Naive thymus-derived CD4-positive, alpha-beta T cell (primary cell): Measurements from ENCODE around the gene CAMKK2. TPM values are rescaled to one million over a fixed set of nuclear protein-coding genes. Genes with fewer than 3 reads are reported as not detected.
"Not testable (repeated sequence)": the region's sequence is repeated elsewhere in the genome, so short reads cannot be mapped to it uniquely, and the experiment has no call there.

Experiments used
- ATAC-seq: fragments of 150-1000 bp; cut with Tn5 transposase; 2 replicates; pipeline ENCODE4 v1.10.0; 2021; ENCODE audit warnings: mild to moderate bottlenecking, moderate library complexity
- CTCF ChIA-PET: fragments of 350-600 bp; sonication (Branson Sonifier 250); formaldehyde crosslinking; loops from one replicate; lab custom pipeline; 2021; ENCODE audit warnings: antibody characterized with exemption; lab: Charles Lee
- POLR2A ChIA-PET: fragments of 350-600 bp; sonication (Branson Sonifier 250); formaldehyde crosslinking; loops from one replicate; lab custom pipeline; 2021; ENCODE audit warnings: antibody characterized with exemption, inconsistent platforms; lab: Charles Lee
- DNase-seq, 9 donors: peaks; one replicate each; pipeline versions ENCODE4 v3.0.0 to v3.0.0-alpha.2; 2020 to 2022; ENCODE audit warnings: mixed read lengths in 1 of 9
- H3K27ac ChIP-seq: one replicate; pipeline ENCODE4 v1.7.0; 2013; ENCODE audit warnings: mild to moderate bottlenecking, low read depth, low read length, moderate library complexity
- H3K27me3 ChIP-seq, 2 donors: one replicate each; pipeline ENCODE4 v1.7.0; 2013; ENCODE audit warnings: low read length in 2 of 2, mild to moderate bottlenecking in 2 of 2, moderate library complexity in 2 of 2; ENCODE audit not compliant: control insufficient read depth in 2 of 2, insufficient read depth in 2 of 2
- H3K36me3 ChIP-seq, 3 experiments: 1 replicate in 2 of 3; 2 replicates in 1 of 3; pipeline ENCODE4 v1.7.0; 2013; ENCODE audit warnings: low read length in 3 of 3, mild to moderate bottlenecking in 3 of 3, moderate library complexity in 1 of 3; ENCODE audit not compliant: insufficient read depth in 3 of 3, control insufficient read depth in 2 of 3
- H3K4me1 ChIP-seq, 2 donors: one replicate each; pipeline ENCODE4 v1.7.0; 2013; ENCODE audit warnings: low read length in 2 of 2, mild to moderate bottlenecking in 2 of 2, moderate library complexity in 1 of 2; ENCODE audit not compliant: control insufficient read depth in 2 of 2, insufficient read depth in 2 of 2
- H3K4me3 ChIP-seq: 2 replicates; pipeline ENCODE4 v1.7.0; 2013; ENCODE audit warnings: mild to moderate bottlenecking, low read length
- H3K9me3 ChIP-seq, 3 experiments: 1 replicate in 2 of 3; 2 replicates in 1 of 3; pipeline ENCODE4 v1.7.0; 2013; ENCODE audit warnings: low read length in 3 of 3; ENCODE audit not compliant: control insufficient read depth in 2 of 3
- H3K27ac Mint-ChIP-seq, 9 donors: one replicate each; pipeline ENCODE4 v1.8.0; 2020 to 2022; ENCODE audit warnings: mixed read lengths in 9 of 9, mild to moderate bottlenecking in 8 of 9, moderate library complexity in 5 of 9, inconsistent platforms in 2 of 9
- H3K27me3 Mint-ChIP-seq, 5 donors: one replicate each; pipeline ENCODE4 v1.8.0; 2021 to 2022; ENCODE audit warnings: mixed read lengths in 5 of 5, mild to moderate bottlenecking in 1 of 5
- H3K36me3 Mint-ChIP-seq, 5 donors: one replicate each; pipeline ENCODE4 v1.8.0; 2020 to 2022; ENCODE audit warnings: mixed read lengths in 5 of 5, mild to moderate bottlenecking in 3 of 5, inconsistent platforms in 1 of 5
- H3K4me1 Mint-ChIP-seq, 7 donors: one replicate each; pipeline ENCODE4 v1.8.0; 2020 to 2022; ENCODE audit warnings: mixed read lengths in 7 of 7, mild to moderate bottlenecking in 3 of 7, inconsistent platforms in 1 of 7
- H3K4me3 Mint-ChIP-seq, 10 donors: one replicate each; pipeline ENCODE4 v1.8.0; 2020 to 2022; ENCODE audit warnings: mild to moderate bottlenecking in 10 of 10, mixed read lengths in 10 of 10, moderate library complexity in 6 of 10, inconsistent platforms in 2 of 10
- H3K9me3 Mint-ChIP-seq, 11 donors: one replicate each; pipeline ENCODE4 v1.8.0; 2020 to 2022; ENCODE audit warnings: mixed read lengths in 11 of 11, mild to moderate bottlenecking in 4 of 11, inconsistent platforms in 1 of 11, moderate library complexity in 1 of 11
- intact Hi-C, 2 donors: fragments of 100-400 bp; cut with micrococcal nuclease; formaldehyde crosslinking; loops; one replicate each; pipeline ENCODE4 v1.15.1; 2023
- polyA plus RNA-seq, 2 donors: library from polyadenylated mRNA; unstranded; fragments of 300-500 nt; fragmentation: Illumina TruSeq; gene quantifications; one replicate each; pipeline ENCODE4 v1.2.3, GENCODE V29; 2021
- total RNA-seq, 6 experiments: library from RNA in 5 of 6; stranded (reverse) in 5 of 6; gene quantifications; 1 replicate in 5 of 6; 2 replicates in 1 of 6; pipeline ENCODE4 v1.2.3 and lab custom pipeline; 2021 to 2026

Gene CAMKK2
- total and polyA plus RNA-seq, 7 experiments from 2014 or later: 13.9 to 38.7 (median 15.5) TPM

DNA sequence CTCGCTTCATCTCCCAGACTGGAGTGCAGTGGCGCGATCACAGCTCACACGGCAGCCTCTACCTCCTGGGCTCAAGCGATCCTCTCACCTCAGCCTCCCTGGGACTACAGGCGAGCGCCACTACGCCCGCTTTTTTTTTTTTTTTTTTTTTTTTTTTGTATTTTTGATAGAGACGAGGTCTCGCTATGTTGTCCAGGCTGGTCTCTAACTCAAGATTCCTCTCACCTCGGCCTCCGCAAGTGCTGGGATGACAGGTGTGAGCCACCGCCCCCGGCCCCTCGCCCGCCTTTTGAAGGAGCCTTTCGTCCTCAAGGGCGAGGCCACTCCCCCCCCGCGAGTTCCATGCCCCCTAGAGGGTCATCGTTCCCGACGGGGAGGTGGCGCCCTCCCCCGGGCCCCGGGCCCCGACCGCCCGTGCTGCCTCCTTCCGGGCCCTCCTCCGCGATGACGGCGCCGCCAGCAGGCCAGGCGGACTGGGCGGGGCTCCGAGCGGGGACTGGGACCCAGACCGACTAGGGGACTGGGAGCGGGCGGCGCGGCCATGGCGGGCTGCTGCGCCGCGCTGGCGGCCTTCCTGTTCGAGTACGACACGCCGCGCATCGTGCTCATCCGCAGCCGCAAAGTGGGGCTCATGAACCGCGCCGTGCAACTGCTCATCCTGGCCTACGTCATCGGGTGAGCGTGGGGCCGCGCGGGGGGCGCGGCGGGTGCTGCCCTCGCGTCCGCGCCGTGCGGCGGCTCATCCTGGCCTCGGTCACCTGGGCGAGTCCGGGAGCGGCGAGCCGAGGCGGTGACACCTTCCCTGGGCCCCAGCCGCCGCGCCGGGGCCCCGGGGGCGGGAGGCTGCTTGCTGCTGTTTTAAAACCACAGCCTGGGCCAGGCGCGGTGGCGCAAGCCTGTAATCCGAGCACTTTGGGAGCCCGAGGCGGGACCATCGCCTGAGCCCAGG lies 86.6 kb downstream of the CAMKK2 start, which contains the start of gene P2RX4:
TSS of gene P2RX4 (plus strand) at position 506 of the 949 bp plus-strand sequence. CDS start at position 542, 36 bp downstream.
- H3K4me3 ChIP-seq: peak within 1 kb of the TSS; percentile 85
- no peaks in the 10 kb centered on the region for H3K27me3 ChIP-seq
- CTCF ChIA-PET: interaction anchor here (1.2 kb wide), 1 partner anchor 13 kb away, joined by 4 read pairs; no protein-coding TSS in a partner anchor
- no peaks in the 10 kb centered on the region for H3K27me3 Mint-ChIP-seq
- H3K4me1 Mint-ChIP-seq: peaks cover 15 to 45% (median 26%) of the 10 kb centered on the region in 7 donors
- H3K4me3 Mint-ChIP-seq: peak within 1 kb of the TSS; percentile 79 to 96 (median 94)
- intact Hi-C loops: loop anchor here (1.0 to 5.0 kb wide), 9 partner anchors 13 to 308 kb away; partner anchors contain the start of genes ANAPC5 (in 2 of the 2), C12orf43 (in 2 of the 2), CAMKK2 (in 2 of the 2) and RNF34 (in 1 of the 2)
- no peaks in the 10 kb centered on the region for H3K9me3 ChIP-seq
- peak; percentile 87 for ATAC-seq
- H3K4me1 ChIP-seq: peaks cover 10 to 20% of the 10 kb centered on the region in 2 donors
- peak within 1 kb of the TSS; percentile 89 for H3K27ac ChIP-seq
- POLR2A ChIA-PET: interaction anchor here (0.6 to 4.6 kb wide), 7 partner anchors 11 to 78 kb away, joined by 3 to 53 read pairs (median 3); no protein-coding TSS in a partner anchor
- H3K27ac Mint-ChIP-seq: peak within 1 kb of the TSS; percentile 90 to 100 (median 93)
- DNase-seq: peak; percentile 77 to 90 (median 88)
- H3K36me3 Mint-ChIP-seq: peaks cover 0 to 18% (median 0%) of the 10 kb centered on the region in 5 donors
- no peaks in the 10 kb centered on the region for H3K9me3 Mint-ChIP-seq
- H3K36me3 ChIP-seq: no peaks in the 10 kb centered on the region

DNA sequence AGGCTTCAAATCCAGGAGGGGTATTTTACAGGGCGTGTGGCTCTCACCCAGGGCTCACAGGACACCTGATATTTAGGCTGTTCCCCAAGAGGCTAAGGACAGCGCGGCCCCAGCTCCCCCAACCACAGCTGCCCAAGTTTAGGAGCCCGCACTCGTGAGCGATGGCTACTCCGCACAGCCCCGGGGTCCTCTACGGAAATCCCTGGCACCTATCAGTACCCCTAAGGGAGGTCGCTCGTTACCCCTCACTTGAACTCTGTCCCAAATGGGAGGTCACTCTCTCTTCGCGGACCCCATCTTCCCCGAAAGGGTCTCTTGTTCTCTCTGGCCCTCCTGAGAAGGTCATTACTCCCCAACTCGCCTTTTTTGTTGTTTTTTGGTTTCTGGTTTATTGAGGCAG lies 87.3 kb downstream of the CAMKK2 start:
- CTCF ChIA-PET: no interaction called here
- no peak for DNase-seq
- H3K9me3 Mint-ChIP-seq: no peaks in the 10 kb centered on the region
- Histone ChIP-seq H3K9me3 (no peaks in the 10 kb centered on the region), H3K36me3 (no peaks in the 10 kb centered on the region), H3K27me3 (no peaks in the 10 kb centered on the region), H3K27ac (peak overlapping the region; percentile 89), H3K4me3 (peak overlapping the region; percentile 85), H3K4me1 (peaks cover 10 to 14% of the 10 kb centered on the region in 2 donors)
- H3K4me1 Mint-ChIP-seq: peaks cover 8 to 39% (median 22%) of the 10 kb centered on the region in 7 donors
- peaks cover 0 to 15% (median 0%) of the 10 kb centered on the region in 5 donors for H3K36me3 Mint-ChIP-seq
- no peaks in the 10 kb centered on the region for H3K27me3 Mint-ChIP-seq
- ATAC-seq: no peak
- intact Hi-C loops: no loop called here
- POLR2A ChIA-PET: interaction anchor here (0.9 to 1.8 kb wide), 3 partner anchors 14 to 86 kb away, joined by 3 to 7 read pairs (median 3); no protein-coding TSS in a partner anchor
- peak overlapping the region; percentile 63 to 94 (median 86) for H3K4me3 Mint-ChIP-seq
- peak overlapping the region; percentile 86 to 99 (median 90) for H3K27ac Mint-ChIP-seq

DNA sequence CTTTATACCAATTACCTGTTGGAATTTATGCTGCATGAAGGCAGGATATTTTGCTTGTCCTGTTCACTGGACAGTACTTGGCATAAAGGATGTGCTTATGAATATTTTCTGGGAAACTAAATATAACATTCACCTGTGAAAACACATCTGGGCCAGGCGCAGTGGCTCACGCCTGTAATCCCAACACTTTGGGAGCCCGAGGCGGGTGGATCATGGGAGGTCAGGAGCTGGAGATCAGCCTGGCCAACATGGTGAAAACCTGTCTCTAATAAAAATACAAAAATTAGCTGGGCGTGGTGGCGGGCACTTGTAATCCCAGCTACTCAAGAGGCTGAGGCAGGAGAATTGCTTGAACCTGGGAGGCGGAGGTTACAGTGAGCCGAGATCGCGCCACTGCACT lies 87.9 kb downstream of the CAMKK2 start:
- H3K4me1 Mint-ChIP-seq: peaks cover 6 to 37% (median 18%) of the 10 kb centered on the region in 7 donors
- ATAC-seq, H3K4me3 ChIP-seq, H3K27me3 ChIP-seq, H3K36me3 ChIP-seq, H3K9me3 Mint-ChIP-seq, CTCF ChIA-PET, intact Hi-C loops, H3K27me3 Mint-ChIP-seq, DNase-seq, H3K9me3 ChIP-seq, H3K27ac ChIP-seq: not testable (repeated sequence)
- POLR2A ChIA-PET: interaction anchor here (0.9 to 1.8 kb wide), 3 partner anchors 15 to 87 kb away, joined by 3 to 7 read pairs (median 3); no protein-coding TSS in a partner anchor
- H3K36me3 Mint-ChIP-seq: peaks cover 0 to 13% (median 0%) of the 10 kb centered on the region in 5 donors
- H3K4me3 Mint-ChIP-seq: peak overlapping the region in 8 of 10 donors; percentile 54 to 91 (median 80)
- peaks cover 10 to 14% of the 10 kb centered on the region in 2 donors for H3K4me1 ChIP-seq
- peak overlapping the region; percentile 58 to 99 (median 88) for H3K27ac Mint-ChIP-seq

DNA sequence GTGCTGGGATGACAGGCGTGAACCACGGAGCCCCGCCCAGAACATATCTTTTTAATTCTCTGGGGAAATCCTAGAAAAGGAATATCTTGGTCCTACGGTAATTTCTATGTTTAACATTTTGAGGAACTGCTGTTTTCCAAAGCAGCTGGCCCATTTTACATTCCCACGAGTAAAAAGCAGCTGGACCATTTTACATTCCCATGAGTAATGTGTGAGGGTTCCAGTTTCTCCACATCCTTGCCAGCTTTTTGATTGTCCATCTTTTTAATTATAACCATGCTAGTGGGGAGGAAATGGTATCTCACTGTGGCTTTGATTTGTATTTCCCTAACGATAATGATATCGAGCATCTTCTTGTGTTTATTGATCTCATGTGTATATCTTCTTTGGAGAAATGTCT lies 91.0 kb downstream of the CAMKK2 start:
- POLR2A ChIA-PET: interaction anchor here (0.8 kb wide), 1 partner anchor 19 kb away, joined by 3 read pairs; no protein-coding TSS in a partner anchor
- H3K27ac Mint-ChIP-seq: no peak overlapping the region

DNA sequence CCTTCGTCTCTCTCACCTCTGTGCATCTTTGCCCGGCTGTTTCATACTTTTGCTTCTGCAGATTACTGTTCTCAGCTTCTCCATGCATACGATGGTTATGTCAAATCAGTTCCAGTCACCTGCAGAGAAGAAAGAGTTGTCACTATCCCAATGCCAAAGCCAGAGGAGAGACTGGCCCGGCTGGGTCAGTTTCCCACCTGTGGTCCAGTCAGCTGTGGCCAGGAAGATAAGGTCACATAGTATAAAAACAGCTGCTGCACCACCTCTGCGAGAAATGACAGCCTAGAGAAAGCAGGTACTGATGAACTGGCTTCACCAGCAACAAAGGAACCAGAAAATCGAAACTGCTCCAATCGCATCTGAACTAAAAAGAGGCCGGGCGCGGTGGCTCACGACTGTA lies 93.0 kb downstream of the CAMKK2 start:
- Mint-ChIP-seq H3K9me3 (no peaks in the 10 kb centered on the region), H3K4me3 (no peak overlapping the region), H3K36me3 (peaks cover 0 to 2% (median 0%) of the 10 kb centered on the region in 5 donors), H3K27me3 (peaks cover 0 to 5% (median 0%) of the 10 kb centered on the region in 5 donors), H3K27ac (no peak overlapping the region), H3K4me1 (peaks cover 0 to 12% (median 4%) of the 10 kb centered on the region in 7 donors)
- intact Hi-C loops: no loop called here
- no peak overlapping the region for H3K27ac ChIP-seq
- ChIA-PET CTCF (no interaction called here), POLR2A (interaction anchor here (1.3 kb wide), 1 partner anchor 21 kb away, joined by 4 read pairs; no protein-coding TSS in a partner anchor)
- H3K4me1 ChIP-seq: no peaks in the 10 kb centered on the region
- H3K36me3 ChIP-seq: no peaks in the 10 kb centered on the region
- no peak for DNase-seq
- H3K27me3 ChIP-seq: no peaks in the 10 kb centered on the region
- H3K9me3 ChIP-seq: no peaks in the 10 kb centered on the region
- no peak for ATAC-seq
- H3K4me3 ChIP-seq: no peak overlapping the region

More for the DNA sequence above, 91.0 kb downstream of the CAMKK2 start:
- peaks cover 0 to 2% (median 0%) of the 10 kb centered on the region in 5 donors for H3K36me3 Mint-ChIP-seq
- ATAC-seq (no peak), DNase-seq (no peak)
- Histone ChIP-seq H3K27me3 (no peaks in the 10 kb centered on the region), H3K4me3 (no peak overlapping the region), H3K36me3 (no peaks in the 10 kb centered on the region), H3K4me1 (peaks cover under 1 to 7% of the 10 kb centered on the region in 2 donors), H3K27ac (no peak overlapping the region), H3K9me3 (no peaks in the 10 kb centered on the region)
- intact Hi-C loops: no loop called here
- CTCF ChIA-PET: interaction anchor here (0.8 kb wide), 1 partner anchor 19 kb away, joined by 3 read pairs; no protein-coding TSS in a partner anchor
- peaks cover 0 to 19% (median 7%) of the 10 kb centered on the region in 7 donors for H3K4me1 Mint-ChIP-seq
- no peaks in the 10 kb centered on the region for H3K9me3 Mint-ChIP-seq
- peaks cover 0 to 5% (median 0%) of the 10 kb centered on the region in 5 donors for H3K27me3 Mint-ChIP-seq
- H3K4me3 Mint-ChIP-seq: no peak overlapping the region
